Glomerular endothelial cell (primary cell): Measurements from ENCODE around the gene PCNT. TPM values are rescaled to one million over a fixed set of nuclear protein-coding genes. Genes with fewer than 3 reads are reported as not detected.

Source experiments
- DNase-seq: peaks from one replicate; pipeline ENCODE4 v3.0.0-alpha.2; 2011; ENCODE audit warnings: low read depth, low spot score; ENCODE audit errors: extremely low read depth
- total RNA-seq: library from RNA; depleted of rRNA; stranded (reverse); fragments of >200 nt; gene quantifications from 2 replicates; pipeline ENCODE4 v1.2.3, GENCODE V29; 2015

The PCNT gene
- total RNA-seq, 1 donor from 2014 or later = 31.2 TPM

DNA sequence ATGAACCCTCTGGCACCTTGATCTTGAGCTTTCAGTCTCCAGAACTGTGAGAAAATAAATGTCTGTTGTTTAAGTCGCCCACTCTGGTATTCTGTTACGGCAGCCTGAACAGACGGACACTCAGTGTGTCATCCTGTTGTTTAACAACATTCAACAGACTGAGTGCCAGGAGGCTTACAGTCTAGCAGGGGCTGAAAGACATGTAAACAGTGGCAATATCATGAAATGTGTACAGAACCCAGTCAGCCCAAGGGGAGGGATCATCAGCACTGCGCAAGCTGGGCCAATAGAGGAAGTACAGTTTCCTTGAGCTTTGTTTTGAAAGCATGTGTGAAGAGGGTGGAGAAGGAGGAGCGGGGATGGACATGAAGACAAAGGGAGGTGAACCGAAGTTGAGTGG lies 148.3 kb downstream of the PCNT start:
- DNase-seq = no peak

GRCh38 chr21:46474382-46474781 lies 150.4 kb downstream of the PCNT start:
- no peak for DNase-seq

DNA sequence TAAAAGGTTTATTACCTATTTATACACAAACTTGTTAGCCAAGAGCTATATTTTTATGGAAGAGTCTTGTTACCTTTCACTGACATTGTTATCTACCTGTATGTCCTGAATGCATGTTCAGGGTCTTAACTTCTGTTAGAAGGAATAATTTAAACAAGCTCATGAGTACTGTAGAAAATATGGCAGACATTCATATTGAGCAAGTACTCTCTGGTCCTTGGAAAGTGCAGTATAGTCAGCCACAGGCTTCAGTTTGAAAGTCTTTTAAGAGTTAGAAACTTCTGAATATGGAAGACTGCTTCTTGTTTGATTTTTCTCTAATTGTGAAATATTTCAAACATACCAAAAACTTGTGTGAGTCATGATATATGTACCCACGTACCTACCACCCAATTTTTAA lies 151.3 kb downstream of the PCNT start:
- no peak for DNase-seq

DNA sequence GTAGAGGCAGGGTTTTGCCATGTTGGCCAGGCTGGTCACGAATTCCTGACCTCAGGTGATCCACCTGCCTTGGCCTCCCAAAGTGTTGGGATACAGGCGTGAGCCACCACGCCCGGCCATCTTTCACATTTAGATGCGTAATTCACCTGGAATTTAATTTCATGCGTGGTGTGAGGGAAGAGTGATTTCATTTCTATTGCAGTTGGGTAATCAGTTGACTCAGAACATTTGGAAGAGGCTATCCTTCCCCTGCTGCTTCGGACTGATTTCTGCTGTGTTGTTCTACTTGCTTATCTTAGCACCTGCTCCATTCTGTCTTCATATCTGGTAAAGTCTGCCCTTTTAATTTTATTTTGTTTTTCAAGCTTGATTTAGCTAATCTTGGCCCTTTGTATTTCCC lies 153.8 kb downstream of the PCNT start:
- no peak for DNase-seq

DNA sequence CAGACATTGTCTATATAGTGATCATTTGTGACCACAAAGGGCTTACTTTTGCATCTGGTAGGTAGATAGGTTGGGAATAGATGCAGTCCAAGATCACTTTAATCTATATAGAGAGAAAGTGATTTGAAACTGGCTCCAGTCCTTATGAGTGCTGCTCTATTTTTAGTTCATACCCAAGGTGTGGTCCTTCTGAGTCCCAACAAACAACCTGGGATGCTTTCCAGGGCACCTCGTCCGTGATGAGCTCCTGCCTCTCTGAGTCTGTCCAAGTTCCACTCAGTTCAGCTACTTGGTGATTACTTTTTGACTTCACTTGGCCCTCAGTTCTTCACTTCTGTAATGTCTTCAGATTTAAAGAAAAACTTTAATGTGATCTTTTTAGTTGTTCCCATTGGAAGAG lies 155.0 kb downstream of the PCNT start:
- no peak for DNase-seq

DNA sequence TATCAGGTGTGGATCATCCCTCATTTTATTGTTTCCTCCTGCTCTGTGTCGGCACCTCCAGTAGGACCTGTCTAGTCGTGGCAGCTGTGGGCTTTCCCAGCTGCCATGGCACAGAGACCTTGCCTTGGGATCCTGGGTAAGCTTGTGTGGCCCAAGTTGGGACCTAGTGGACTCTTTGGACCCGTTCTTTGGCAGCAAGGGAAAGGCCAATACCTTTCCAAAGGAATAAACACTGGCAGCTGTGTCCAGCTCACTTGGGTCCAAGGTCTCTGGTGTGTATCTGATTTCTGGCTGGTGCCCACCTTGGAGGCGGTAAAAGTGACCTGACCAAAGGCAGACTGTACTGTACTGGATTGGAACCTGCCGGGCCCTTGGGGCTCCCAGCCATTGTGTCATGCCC lies 156.5 kb downstream of the PCNT start:
- no peak for DNase-seq

DNA sequence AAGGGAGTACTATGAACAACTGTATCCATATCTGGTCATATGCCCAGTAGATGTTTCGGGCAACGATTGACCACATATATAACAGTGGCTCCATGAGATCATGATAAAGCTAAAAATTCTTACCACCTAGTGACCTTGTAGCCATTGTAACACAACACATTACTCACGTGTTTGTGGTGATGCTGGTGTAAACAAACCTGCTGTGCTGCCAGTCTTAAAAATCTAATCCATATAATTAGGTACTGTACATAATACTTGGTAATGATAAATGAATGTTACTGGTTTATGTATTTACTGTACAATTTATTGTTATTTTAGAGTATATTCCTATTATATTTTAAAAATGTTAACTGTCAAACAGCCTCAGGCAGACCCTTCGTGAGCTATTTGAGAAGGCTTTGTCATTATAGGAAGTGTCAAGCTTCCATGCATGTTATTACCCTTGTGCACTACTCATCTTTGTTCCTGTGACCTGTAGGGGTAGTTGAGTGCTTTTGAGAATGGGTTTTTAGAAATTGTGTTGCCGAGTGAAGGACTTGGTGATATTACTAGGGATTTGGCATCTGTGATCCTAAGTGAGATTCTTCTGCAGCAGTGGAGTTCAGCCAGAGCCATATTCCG lies 158.4 kb downstream of the PCNT start:
- no peak for DNase-seq

DNA sequence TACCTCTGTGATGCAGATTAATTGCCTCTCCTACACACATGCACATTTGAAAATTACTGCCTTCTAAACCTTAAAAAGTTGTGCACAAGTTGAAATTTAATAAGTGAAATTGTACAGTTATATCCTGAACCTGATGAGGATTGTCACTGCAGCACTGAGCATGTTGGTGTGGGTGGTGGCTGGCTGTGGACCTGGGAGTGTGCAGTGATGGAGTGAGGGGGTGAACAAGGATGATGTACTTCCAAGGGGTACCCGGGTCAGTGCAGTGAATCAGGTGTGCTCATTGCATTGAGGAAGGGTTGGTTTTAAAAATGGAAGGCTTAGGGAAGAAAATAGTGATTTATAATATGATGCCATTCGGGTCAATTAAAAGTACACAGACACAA lies 158.9 kb downstream of the PCNT start:
- DNase-seq = no peak

DNA sequence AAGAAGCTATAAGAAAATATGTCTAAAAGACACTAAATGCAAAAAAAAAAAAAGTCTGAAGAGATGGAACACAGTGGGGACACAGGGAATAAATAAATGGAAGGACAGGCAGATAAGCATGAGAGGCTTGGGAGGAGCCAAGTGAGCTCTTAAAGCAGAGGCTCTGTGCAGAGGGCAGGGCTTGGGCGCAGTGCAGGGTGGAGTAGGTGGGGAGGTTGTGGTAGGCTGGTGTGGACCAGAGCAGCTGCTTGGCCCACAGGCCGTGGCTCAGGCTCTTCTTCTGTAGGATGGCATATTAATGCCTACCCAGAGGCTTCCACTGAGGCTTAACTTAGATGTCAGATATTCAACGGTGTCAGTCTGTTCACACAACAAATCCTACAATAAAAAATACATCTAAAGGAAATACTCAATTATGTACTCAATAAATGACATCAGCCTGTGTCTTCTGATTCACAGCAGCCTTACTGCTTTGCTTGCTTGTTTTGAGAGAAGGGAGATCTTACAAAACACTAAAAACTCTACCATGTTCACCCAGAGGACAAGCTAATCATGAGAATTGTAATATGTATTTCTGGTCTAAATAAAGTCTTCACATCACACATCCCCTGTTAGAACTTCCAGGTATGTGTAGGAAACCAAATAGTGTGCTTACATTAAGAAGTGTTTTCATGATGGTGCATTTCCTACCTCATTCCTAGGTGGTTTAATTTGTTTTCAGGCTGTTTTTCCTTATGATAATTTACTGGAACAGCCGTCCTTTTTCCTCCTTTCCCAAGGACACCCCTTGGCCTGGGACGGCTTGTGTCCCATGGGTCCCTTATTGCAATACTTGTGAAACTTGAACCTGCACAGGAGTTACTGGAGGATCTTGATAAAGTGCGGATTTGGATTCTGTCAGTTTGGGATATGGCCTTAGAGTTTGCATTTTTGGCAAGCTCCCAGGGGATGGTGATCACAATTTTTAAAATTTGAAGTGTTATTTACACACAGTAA lies 159.6 kb downstream of the PCNT start:
- no peak for DNase-seq

DNA sequence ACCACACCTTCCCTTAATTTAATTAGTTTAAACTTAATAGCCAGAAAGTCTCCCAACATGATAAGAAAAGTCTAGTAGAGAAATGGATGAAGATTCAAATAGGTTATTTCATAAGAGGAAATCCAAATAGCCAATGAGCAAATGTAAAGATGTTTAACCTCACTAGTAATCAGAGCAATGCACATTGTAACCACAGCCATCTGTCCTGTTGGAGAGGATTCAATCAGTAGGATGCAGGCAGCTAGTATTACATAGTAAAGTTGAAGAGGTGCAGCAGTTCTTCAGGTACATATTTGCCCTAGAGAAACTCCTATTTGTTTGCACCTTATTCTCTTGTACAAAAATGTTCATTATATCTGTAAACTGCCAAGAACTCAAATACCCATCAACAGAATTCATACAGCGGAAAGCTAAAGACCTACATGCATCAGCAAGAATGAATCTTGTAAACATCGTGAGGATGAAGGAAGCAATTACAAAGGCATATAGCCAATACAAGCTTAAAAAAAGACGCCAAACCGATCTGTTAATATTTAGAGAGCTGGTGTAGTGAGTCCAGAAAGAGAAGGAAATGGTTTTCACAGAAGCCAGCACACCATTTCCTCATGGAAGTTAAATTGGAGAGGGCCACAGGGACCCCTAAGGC lies 162.6 kb downstream of the PCNT start:
- no peak for DNase-seq

DNA sequence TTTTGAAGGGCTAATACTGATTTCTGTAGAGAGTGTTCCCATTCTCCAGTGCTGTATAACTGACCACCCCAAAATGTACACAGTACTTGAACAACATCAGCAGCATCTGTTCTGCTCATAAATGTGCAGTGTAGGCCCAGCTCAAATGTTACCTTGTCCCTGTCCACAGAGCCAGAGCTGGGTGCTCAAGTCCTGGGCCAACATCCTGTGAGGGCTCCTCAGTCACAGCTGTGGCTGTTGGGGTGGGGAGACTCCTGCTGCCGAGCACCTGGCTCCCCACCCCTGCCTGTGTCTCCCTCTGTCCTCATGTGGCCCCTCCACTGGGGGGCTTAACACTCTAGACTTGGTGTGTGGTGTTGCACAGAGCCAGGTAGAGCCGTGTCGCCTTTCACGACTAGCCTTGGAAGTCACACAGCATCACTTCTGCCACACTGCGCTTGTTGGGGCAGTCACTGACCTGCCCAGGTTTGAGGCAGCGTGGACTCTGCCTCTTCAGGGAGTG lies 165.3 kb downstream of the PCNT start:
- DNase-seq = no peak

- DNase-seq = no peak
Observed at GRCh38 chr21:46489800-46490199, 165.8 kb downstream of the PCNT start.

- no peak for DNase-seq
Observed at GRCh38 chr21:46491553-46491952, 167.6 kb downstream of the PCNT start.

- DNase-seq = no peak
Observed at GRCh38 chr21:46492851-46493250, 168.9 kb downstream of the PCNT start.

- DNase-seq = no peak
Observed at GRCh38 chr21:46493828-46494227, 169.9 kb downstream of the PCNT start.

Other genes starting within 250 kb of the PCNT start
- 110 and 140 TPM in 2 replicates for gene COL6A2, start 226.0 kb upstream of the PCNT start, total RNA-seq
- gene FTCD, start 168.6 kb upstream of the PCNT start, total RNA-seq = 0.64 TPM in 1 of 2 replicates, not detected in the other
- 25.2 and 27.1 TPM in 2 replicates for gene SPATC1L, start 139.7 kb upstream of the PCNT start, total RNA-seq
- gene LSS, start 95.4 kb upstream of the PCNT start, total RNA-seq = 91.5 and 136 TPM in 2 replicates
- 43.2 and 78.1 TPM in 2 replicates for gene MCM3AP, start 38.5 kb upstream of the PCNT start, total RNA-seq
- 12.4 and 16.9 TPM in 2 replicates for gene YBEY, start 37.8 kb upstream of the PCNT start, total RNA-seq
- gene C21orf58, start 286 bp upstream of the PCNT start, total RNA-seq = 1.6 and 4.1 TPM in 2 replicates
- gene DIP2A, start 134.7 kb downstream of the PCNT start, total RNA-seq = 38.1 and 62.0 TPM in 2 replicates